HG03571 (cell line): ENCODE data around the gene CNPPD1.

Experiments
- ATAC-seq: cut with Tn5 transposase; IDR thresholded peaks from one replicate; pipeline ENCODE4 v1.9.1; 2021; ENCODE audit not compliant: unreplicated experiment

Gene CNPPD1

GRCh38 chr2:219123356-219124135, 53.2 kb downstream of the CNPPD1 start:
- no peak for ATAC-seq

GRCh38 chr2:219122202-219122980, 54.3 kb downstream of the CNPPD1 start:
- no peak for ATAC-seq
